Activated naive CD8-positive, alpha-beta T cell (primary cell): ENCODE measurements around the gene FKBP5.
"Not testable (repeated sequence)": the region's sequence is repeated elsewhere in the genome, so short reads cannot be mapped to it uniquely, and the experiment has no call there.

Source experiments
- H3K27ac Mint-ChIP-seq: one replicate; pipeline ENCODE4 v1.8.0; 2021; ENCODE audit warnings: mixed read lengths
- H3K27me3 Mint-ChIP-seq: one replicate; pipeline ENCODE4 v1.8.0; 2021; ENCODE audit warnings: mixed read lengths
- H3K36me3 Mint-ChIP-seq: one replicate; pipeline ENCODE4 v1.8.0; 2021; ENCODE audit warnings: mixed read lengths
- H3K4me1 Mint-ChIP-seq: one replicate; pipeline ENCODE4 v1.8.0; 2021; ENCODE audit warnings: low read depth, mixed read lengths
- H3K4me3 Mint-ChIP-seq: one replicate; pipeline ENCODE4 v1.8.0; 2021; ENCODE audit warnings: mild to moderate bottlenecking, mixed read lengths
- H3K9me3 Mint-ChIP-seq: one replicate; pipeline ENCODE4 v1.8.0; 2021; ENCODE audit warnings: low read depth, mixed read lengths

The FKBP5 gene

DNA sequence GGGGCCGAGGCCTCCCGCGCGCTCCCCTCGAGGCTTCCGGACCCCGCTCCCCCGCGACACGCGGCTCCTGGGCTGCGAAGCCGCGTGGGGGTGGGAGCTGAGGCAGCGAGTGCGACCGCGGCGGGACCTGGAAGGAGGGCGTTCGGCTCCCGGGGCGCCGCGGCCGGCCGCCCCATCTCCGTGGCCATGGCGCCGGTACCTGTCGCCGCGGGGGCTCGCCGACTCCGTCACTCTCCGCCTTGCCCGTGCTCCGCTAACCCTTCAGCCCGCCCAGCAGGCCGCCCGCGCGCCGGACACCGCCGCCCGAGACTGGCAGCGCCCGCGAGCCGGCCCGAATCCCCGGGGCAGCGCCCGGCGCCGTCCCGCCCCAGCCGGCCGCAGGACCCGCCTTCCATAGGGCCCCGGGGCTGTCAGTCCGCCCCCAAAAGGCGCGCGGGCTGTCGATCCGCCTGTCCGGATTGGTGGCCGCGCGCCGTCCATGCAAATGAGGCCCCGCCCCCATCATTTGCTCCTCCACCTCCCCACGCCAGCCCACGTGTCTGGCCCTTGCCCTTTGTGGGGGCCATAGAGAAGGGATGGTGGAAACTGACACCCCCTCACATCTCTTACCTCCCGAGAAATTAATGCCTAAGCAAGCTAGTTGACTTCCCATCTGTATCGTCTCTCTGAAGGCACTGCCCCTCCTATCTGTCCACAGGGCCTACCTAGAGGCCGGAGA lies at the start of gene FKBP5:
FKBP5 (minus strand) TSS at position 311 of the 718 bp plus-strand sequence. CDS start 46,091 bp downstream, outside the sequence.
- peaks cover 22% of the 10 kb centered on the region for H3K4me1 Mint-ChIP-seq
- no peaks in the 10 kb centered on the region for H3K9me3 Mint-ChIP-seq
- peak within 1 kb of the TSS; percentile 93 for H3K27ac Mint-ChIP-seq
- peak within 1 kb of the TSS; percentile 99 for H3K4me3 Mint-ChIP-seq
- no peaks in the 10 kb centered on the region for H3K36me3 Mint-ChIP-seq
- H3K27me3 Mint-ChIP-seq = no peaks in the 10 kb centered on the region

DNA sequence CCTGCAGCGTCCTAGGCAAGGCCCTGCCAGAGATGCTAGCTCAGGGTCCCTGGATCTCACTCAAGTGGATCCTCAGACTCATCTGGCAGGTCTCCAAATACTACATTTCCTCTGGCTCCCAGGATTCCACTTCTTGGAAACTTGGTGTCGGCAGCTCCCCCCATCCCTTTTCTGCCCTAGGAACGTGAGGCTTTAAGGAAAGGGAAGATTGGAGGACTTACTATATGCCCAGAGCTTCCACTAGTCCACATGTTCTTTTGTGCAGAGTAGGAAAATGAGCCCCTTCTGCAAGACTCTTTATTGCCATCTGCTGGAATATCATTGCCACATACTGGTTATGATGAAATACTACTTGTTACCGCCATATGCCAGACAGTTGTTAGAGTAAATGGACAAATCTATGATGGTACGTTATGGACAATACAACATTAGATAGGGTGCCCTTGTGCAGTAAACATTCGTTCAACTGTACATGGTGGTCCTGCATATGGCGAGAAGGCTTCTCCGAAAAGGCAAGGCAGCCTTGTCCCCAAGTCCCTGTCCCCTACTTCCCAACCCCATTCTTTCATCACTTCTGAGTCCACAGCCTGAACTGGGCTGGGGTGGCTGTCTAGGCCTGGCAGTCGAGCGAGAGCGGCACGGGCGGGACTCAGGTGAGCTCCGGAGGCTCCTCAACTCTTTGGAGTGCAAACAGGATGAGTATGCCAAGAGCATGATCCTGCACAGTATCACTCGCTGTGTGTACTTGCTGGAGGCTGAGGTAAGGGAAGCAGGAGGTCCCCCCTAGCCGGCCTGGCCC lies 48.9 kb upstream of the FKBP5 start:
- Mint-ChIP-seq H3K27me3 (no peaks in the 10 kb centered on the region), H3K4me3 (no peak overlapping the region), H3K9me3 (no peaks in the 10 kb centered on the region), H3K27ac (peak overlapping the region; percentile 84), H3K4me1 (peaks cover 41% of the 10 kb centered on the region), H3K36me3 (no peaks in the 10 kb centered on the region)

GRCh38 chr6:35736982-35737412 lies 48.3 kb upstream of the FKBP5 start, which contains the start of gene ARMC12:
TSS of gene ARMC12 (plus strand) at chr6:35737032. CDS start at chr6:35737109, 77 bp downstream.
- Mint-ChIP-seq H3K27ac (peak within 1 kb of the TSS; percentile 84), H3K27me3 (no peaks in the 10 kb centered on the region), H3K4me3 (no peak within 1 kb of the TSS), H3K9me3 (no peaks in the 10 kb centered on the region), H3K4me1 (peaks cover 46% of the 10 kb centered on the region), H3K36me3 (no peaks in the 10 kb centered on the region)

- H3K36me3 Mint-ChIP-seq = no peaks in the 10 kb centered on the region
- H3K9me3 Mint-ChIP-seq = no peaks in the 10 kb centered on the region
- peak overlapping the region; percentile 70 for H3K27ac Mint-ChIP-seq
- H3K4me3 Mint-ChIP-seq = no peak overlapping the region
- no peaks in the 10 kb centered on the region for H3K27me3 Mint-ChIP-seq
- peaks cover 46% of the 10 kb centered on the region for H3K4me1 Mint-ChIP-seq
These were observed 47.7 kb upstream of the FKBP5 start for GRCh38 chr6:35736253-35736894.

- Mint-ChIP-seq H3K4me1 (peaks cover 53% of the 10 kb centered on the region), H3K27ac (no peak overlapping the region), H3K27me3 (no peaks in the 10 kb centered on the region), H3K4me3 (no peak overlapping the region), H3K9me3 (no peaks in the 10 kb centered on the region), H3K36me3 (no peaks in the 10 kb centered on the region)
These were observed 46.7 kb upstream of the FKBP5 start for GRCh38 chr6:35735452-35735851.

- not testable (repeated sequence) for H3K9me3 Mint-ChIP-seq, H3K27me3 Mint-ChIP-seq, H3K4me3 Mint-ChIP-seq, H3K36me3 Mint-ChIP-seq
- Mint-ChIP-seq H3K27ac (peak overlapping the region; percentile 46), H3K4me1 (peaks cover 64% of the 10 kb centered on the region)
These were observed 45.6 kb upstream of the FKBP5 start for GRCh38 chr6:35734319-35734718.

DNA sequence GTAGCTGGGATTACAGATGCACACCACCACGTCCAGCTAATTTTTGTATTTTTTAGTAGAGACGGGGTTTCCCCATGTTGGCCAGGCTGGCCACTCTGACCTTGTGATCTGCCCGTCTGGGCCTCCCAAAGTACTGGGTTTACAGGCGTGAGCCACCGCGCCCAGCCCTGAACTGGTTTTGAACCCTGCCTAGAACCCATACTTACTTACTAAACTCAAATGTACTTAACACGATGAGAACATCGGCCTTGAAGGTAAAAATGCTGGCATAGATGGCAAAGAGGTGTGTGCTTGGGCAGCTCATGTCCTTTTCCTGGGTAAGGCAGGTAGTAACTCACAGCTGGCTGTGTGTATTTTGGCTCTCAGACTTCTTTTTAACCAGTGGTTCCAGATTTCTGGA lies 44.9 kb upstream of the FKBP5 start:
- peak overlapping the region; percentile 22 for H3K27ac Mint-ChIP-seq
- peaks cover 70% of the 10 kb centered on the region for H3K4me1 Mint-ChIP-seq
- no peaks in the 10 kb centered on the region for H3K27me3 Mint-ChIP-seq
- no peak overlapping the region for H3K4me3 Mint-ChIP-seq
- H3K36me3 Mint-ChIP-seq = no peaks in the 10 kb centered on the region
- H3K9me3 Mint-ChIP-seq = no peaks in the 10 kb centered on the region

DNA sequence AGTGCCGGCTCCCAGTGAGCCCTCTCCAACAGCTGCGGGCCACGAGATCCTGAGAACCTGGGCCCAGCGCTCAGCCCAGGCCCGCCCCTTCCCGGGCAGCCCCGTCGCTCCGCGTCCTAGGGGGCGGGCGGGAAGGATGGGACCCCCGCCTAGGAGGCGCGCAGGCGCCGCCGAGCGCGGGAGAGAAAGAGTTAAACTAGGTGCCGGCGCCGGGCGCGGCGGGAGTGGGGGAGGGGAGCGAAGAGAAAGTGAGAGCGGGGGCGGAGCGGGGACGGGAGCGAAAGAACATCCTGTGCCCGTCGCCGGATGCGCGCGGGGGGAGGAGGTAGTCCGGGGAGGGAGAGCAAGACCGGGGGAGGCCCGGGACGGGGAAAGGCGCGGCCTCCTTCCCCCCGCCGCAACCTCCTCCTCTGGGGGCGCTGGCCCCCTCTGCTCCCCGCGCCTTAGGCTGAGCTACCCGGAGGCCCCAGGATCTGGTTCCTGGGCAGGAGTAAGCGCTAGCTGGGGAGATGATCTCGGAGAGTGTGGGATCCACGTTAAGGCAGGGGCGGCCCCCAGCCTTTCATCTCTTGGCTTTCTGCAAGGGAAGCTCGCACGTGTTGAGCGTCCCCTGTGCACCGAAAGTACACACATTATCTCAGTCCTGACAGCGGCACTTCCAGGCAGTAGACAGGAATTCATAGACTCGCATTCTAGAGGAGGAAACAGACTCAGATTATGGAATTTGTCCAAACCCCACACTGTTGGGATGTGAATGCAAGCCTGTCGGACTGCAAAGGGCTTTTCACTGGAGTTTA lies 43.2 kb upstream of the FKBP5 start:
- Mint-ChIP-seq H3K27me3 (no peaks in the 10 kb centered on the region), H3K9me3 (no peaks in the 10 kb centered on the region), H3K4me3 (peak overlapping the region; percentile 88), H3K27ac (peak overlapping the region; percentile 94), H3K36me3 (no peaks in the 10 kb centered on the region), H3K4me1 (peaks cover 74% of the 10 kb centered on the region)

- Mint-ChIP-seq H3K27me3 (no peaks in the 10 kb centered on the region), H3K4me3 (peak overlapping the region; percentile 88), H3K9me3 (no peaks in the 10 kb centered on the region), H3K27ac (peak overlapping the region; percentile 94), H3K4me1 (peaks cover 77% of the 10 kb centered on the region), H3K36me3 (no peaks in the 10 kb centered on the region)
These were observed 42.7 kb upstream of the FKBP5 start for GRCh38 chr6:35731414-35731735.

GRCh38 chr6:35730745-35731413 lies 42.2 kb upstream of the FKBP5 start:
- H3K27ac Mint-ChIP-seq = peak overlapping the region; percentile 64
- H3K4me1 Mint-ChIP-seq = peaks cover 77% of the 10 kb centered on the region
- H3K27me3 Mint-ChIP-seq = no peaks in the 10 kb centered on the region
- H3K36me3 Mint-ChIP-seq = no peaks in the 10 kb centered on the region
- no peaks in the 10 kb centered on the region for H3K9me3 Mint-ChIP-seq
- H3K4me3 Mint-ChIP-seq = peak overlapping the region; percentile 88

GRCh38 chr6:35729722-35730121 lies 41.0 kb upstream of the FKBP5 start:
- peaks cover 79% of the 10 kb centered on the region for H3K4me1 Mint-ChIP-seq
- H3K27ac Mint-ChIP-seq = peak overlapping the region; percentile 95
- H3K4me3 Mint-ChIP-seq = peak overlapping the region; percentile 56
- no peaks in the 10 kb centered on the region for H3K9me3 Mint-ChIP-seq
- no peaks in the 10 kb centered on the region for H3K36me3 Mint-ChIP-seq
- H3K27me3 Mint-ChIP-seq = no peaks in the 10 kb centered on the region

DNA sequence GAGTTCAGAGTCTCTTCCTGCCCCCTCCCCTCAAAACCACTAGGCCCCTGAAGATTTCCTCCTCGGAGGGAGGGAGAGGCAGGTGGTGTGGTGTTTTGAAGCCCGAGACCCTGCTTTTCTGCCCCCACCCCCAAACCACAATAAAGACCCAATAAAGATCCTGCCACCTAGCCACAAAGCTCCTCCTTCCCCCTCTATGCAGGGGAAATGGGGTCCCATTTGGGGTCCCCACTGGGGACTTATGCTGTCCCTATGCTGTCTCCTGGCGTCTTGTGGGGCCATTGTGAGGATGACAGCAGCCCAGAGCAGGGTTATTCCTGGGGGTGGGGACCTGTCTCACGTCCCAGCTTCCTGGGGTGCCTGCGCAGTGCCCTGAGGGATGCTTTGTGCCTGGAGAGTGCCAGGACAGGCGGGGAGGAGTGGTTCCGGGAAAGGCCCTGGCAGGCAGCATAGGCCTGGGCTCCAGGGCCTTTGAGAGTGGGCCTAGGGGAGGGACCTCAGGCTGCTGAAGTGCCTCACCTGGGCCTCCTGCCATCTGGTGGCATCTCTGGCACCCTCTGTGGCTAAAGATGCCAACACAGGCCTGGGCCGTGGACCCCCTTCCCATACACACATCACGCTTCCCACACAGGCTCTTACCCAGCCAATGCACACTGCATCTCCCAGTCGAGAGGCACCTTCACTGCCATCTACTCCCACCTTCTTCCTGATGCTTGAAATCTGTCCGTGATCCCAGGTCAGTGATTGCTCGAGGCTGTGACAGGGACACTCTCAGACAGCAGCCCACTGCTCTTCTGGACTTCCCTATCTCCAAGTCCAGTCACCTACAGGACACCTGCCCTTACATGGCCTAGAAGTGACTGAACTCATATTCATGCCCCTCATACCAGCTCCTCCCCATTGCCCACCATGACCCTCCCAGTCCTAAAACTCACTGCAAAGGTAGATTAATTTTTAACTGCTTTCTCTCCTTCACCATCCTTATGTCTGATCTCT lies 40.3 kb upstream of the FKBP5 start:
- Mint-ChIP-seq H3K27ac (peak overlapping the region; percentile 95), H3K4me3 (peak overlapping the region; percentile 84), H3K27me3 (no peaks in the 10 kb centered on the region), H3K36me3 (no peaks in the 10 kb centered on the region), H3K4me1 (peaks cover 82% of the 10 kb centered on the region), H3K9me3 (no peaks in the 10 kb centered on the region)

DNA sequence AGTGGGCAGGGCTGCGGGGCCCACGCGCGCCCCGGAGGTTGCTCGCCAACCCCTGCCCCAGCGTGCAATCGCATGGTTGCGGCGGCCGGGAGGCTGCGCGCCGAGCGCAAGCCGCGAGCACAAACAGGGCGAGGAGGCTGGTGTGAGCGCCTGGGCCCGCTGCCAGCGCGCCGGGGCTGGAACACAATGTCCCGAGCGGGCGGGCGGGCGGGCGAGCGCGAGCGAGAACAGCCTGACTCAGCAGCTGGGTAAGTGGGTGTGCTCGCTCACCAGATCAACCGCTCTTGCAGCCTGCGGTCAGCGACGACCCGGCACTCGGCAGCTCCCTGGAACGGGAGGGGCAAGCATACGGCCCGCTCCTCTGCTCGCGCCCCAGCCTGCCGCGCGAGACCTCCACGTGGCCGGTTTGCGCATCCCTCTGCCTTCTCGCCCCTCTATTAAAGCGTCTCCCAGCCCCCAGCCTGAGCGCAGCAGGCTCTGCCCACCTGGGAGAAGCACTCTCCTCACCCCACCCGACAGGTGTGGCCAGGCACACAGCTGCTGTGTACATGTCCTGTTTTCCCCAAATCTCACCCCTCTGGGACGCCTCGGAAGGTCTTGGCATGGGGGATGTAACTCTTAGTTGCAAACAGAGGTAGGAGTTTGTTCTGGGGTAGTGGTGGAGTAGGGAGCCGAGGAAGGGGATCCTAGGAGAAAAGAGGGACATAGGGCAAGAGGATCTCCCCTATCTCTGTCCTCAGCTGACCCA lies 39.4 kb upstream of the FKBP5 start:
- Mint-ChIP-seq H3K4me3 (peak overlapping the region; percentile 84), H3K4me1 (peaks cover 80% of the 10 kb centered on the region), H3K9me3 (no peaks in the 10 kb centered on the region), H3K36me3 (no peaks in the 10 kb centered on the region), H3K27ac (peak overlapping the region; percentile 95), H3K27me3 (no peaks in the 10 kb centered on the region)
